Measurements from ENCODE around the gene TUG1.

GRCh38 chr22:30985561-30986208, 16.6 kb downstream of the TUG1 start:
- TF ChIP-seq CTCF (IDR thresholded peaks at IDR 0.05) (no peak), POLR2AphosphoS5 (IDR thresholded peaks at IDR 0.05; ENCODE audit: low read depth, low read length) (no peak), SIN3A (IDR thresholded peaks at IDR 0.05; ENCODE audit: borderline replicate concordance, insufficient read depth, low read depth, low read length) (no peak)

All from Panc1 (cell line).